GM21737 (cell line): ENCODE results near the gene B9D1.

Experiments used
- ATAC-seq: cut with Tn5 transposase; IDR thresholded peaks from one replicate; pipeline ENCODE4 v1.9.1; 2021; ENCODE audit warnings: mild to moderate bottlenecking, moderate library complexity; ENCODE audit not compliant: unreplicated experiment

Gene B9D1

DNA sequence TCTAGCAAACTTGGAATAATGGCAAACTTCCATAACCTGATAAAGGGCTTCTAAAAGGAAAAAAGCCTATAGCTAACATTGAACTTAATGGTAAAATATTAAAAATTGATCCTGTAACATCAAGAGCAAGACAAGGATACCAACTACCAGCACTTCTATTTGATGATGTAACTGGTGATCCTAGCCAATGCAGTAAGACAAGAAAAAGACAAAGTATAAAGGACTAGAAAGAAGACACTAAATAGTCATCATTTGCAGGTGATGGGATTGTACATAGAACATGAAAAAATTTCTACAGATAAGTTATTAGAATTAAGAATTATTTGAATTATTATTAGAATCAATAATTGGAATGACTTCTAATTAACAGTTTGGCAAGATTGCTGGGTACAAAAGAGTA is 37.0 kb downstream of the B9D1 start:
- no peak for ATAC-seq

DNA sequence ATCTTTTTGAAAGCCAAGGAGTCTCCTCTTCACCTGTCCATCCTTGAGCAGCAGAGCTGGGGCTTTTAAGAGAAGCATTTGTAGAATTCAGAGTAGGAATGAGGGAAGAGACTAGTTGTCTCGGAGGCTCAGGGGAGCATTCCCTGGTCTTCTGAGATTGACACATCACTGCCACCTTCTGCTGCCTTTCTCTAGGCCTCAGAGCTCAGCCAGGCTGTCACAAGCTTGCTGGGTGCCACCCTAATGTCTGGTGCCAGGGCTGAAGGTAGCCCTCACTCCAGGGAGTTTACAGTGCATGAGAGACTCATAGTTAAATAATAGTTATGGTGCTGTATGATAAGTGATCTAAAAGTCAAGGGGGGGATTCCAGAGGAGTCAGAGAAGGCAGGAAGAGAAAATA is 39.7 kb downstream of the B9D1 start:
- no peak for ATAC-seq

DNA sequence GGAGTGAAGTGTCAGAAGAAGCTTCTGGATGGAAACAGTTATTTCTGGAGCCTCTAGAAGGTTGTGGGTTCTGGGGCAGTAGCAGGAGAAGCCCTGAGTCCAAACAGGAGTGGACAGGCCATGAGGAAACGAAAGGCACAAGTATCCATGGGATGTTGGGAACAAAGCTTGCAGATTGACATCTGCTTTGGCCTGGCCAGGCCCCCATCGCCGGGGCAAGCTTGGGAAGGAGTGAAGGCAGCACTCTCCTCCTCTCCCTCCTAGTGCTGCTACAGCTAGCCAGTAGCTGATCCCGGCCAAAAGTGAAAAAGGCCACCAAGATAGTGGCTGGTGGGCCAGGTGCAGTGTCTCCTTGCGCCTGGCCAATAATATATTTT is 40.4 kb downstream of the B9D1 start:
- no peak for ATAC-seq

DNA sequence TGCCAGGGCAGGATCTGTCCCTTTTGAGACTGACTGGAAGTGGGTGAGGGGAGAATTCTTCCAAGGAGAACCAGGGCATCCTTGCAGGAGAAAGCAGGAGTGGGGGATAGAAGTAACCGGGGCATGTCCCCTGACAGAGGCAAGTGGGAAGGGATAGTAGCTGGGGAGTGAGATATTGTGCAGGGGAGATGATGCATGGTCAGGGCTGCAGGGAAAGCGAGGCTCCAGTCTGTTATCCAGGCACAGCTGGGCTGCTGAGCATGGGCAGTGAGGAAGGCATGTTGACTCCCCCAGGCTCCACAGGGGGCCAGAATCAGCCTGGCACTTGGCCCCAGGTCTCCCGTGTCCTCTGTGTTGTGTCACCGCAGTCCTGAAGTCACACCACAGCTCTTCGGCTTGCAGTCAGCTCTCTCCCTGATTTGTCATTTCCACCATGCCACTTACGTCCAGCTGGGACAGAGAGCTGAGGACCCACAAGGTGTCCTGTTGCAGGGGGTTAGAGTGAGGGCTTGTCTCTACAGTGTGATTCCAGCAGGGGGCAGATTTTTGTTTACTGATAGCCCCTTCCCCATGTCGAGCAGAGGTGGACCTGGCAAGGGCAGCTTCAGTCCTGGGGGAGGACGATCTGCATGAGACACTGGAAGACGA is 40.9 kb downstream of the B9D1 start:
- ATAC-seq, result no peak

DNA sequence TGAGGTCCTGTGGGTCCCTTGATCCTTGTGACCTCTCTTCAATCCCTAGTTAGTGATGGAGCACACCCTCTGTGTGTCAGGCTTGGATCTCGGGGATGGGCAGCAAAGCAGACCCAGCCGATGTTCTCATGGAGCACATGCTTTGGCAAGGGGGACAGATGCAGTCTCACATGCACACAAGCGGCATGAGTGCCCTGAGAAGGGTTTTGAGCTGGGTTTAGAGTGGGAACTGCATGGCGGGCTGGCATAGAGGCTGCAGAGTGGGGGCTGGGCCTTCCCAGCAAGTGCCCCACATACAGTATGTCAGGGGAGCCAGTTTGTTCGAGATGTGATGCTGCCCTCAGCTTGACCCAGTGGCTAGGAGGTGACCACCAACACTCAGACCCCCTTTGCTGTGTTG is 41.6 kb downstream of the B9D1 start:
- ATAC-seq, result no peak

DNA sequence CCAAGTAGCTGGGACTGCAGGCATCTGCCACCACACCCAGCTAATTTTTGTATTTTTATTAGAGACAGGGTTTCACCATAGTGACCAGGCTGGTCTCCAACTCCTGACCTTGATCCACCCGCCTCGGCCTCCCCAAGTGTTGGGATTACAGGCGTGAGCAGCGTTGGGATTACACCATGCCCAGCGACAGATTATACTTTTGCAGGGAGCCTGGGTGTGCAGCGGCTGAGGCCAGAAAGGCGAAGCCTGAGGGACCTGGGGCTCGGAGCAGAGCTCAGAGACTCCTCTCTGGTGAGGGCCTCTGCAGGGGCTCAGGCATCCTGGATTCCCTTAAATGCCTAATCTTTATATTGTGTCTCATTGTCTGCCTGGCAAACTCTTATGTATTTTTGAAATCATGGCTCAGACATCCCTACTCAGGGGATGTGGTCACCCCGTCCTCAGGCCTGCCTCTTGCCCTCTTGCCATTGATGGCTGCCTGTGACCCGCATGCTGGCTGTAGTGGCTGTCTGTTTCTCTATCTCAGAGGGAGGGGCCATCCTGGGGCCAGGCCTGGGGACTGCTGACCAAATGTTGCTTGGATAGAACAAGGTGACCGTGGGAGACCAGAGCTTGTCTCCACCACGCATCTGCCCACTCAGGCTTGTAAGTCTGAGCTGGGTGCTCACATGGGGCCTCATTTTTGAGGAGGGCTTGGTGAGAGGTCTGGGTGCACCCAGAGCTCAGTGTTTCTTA is 42.6 kb downstream of the B9D1 start:
- ATAC-seq, result no peak

DNA sequence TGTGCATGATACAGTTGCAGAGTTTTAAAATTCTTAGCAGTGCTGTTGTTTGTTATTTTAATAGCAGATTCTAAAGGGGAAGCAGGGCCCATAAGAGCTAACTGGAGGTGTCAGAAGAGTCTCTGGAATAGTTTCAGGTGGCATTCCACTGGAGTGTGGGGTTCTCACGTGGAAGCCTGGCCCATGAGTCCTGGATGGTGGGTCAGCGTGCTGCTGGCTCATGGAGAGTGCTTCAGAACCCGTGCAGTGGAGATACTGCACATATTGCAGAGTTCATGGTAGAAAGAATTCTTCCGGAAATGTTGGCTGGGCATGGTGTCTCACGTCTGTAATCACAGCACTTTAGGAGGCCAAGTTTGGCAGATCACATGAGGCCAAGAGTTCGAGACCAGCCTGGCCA is 43.9 kb downstream of the B9D1 start:
- no peak for ATAC-seq

DNA sequence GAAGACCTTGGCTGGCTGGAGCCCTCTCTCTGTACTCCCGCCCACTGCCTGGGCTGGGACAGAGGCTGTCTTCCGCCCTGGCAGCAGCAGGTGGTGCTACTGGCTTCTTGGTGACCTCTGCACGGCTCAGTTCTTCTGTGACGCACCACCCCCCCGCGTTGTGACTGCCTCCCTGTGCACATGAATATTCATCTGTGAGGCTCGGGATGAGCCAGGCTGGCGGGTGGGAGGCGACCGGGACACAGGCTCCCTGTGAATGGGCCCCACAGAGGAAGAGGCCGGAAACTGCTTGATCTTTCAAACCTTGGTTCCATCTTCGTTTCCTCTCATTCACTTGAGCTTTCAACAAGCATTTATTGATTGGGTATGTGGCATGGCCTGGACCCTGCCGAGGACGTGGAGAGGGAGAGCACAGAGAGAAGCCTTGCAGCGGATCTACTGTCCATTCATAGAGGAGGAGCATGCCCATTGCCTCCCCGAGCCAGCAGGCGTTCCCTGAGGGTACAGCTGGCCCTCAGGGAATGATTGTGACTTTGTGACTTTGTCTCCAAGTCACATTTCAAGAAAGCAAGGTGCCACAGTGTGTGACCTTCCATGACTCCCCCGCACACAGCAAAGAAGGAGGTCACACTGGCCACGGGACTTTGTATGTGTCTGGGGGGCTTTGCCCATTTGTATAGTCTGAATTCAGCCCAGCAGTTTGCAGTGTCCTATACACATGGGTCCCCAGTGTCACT is 45.0 kb downstream of the B9D1 start:
- no peak for ATAC-seq

DNA sequence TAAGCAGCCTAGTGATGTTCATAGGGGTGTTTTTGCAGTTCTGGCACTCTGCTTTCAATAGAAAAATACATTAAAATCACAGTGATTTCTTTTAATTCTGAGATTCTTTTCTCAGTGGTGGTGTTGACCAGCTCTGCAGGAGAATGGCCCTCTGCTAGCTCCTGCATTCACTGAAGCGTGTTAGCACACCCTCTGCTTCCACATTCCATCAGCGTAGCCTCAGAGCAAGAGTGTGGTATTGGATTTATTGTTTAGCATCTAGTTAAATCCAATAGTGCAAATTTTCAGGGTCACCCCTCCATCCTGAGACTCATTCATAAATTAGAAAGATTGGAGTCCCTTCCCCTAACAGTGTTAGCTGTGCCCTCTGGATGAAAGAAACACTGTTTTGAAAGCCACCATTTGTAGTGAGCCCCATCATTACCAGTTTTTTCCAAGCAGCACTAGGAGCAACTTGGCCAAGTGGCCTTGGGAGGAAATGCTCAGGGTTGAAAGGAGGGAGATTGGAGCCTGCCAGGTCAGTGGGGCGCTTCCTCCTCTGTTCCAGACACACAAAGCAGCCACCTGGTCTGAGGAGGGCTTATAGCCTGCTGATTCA is 45.7 kb downstream of the B9D1 start:
- no peak for ATAC-seq

DNA sequence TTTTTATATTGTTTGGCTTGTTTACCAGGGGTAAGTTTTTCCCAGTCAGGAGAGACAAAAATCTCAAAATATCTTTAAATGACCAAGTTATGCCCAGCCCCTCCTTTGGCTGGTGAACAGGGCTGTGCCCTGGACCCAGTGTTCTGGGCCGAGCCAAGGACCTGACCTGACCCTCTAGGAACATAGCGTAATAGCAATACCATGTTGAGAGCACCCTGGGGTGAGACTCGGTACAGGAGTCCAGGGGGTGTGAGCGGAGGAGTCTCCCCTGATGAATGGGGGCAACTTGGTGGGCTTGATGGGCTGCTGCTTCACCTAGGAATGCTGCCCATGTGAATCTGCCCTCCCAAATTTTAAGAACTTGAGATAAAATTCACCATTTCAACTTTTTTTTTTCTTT is 47.4 kb downstream of the B9D1 start:
- no peak for ATAC-seq

DNA sequence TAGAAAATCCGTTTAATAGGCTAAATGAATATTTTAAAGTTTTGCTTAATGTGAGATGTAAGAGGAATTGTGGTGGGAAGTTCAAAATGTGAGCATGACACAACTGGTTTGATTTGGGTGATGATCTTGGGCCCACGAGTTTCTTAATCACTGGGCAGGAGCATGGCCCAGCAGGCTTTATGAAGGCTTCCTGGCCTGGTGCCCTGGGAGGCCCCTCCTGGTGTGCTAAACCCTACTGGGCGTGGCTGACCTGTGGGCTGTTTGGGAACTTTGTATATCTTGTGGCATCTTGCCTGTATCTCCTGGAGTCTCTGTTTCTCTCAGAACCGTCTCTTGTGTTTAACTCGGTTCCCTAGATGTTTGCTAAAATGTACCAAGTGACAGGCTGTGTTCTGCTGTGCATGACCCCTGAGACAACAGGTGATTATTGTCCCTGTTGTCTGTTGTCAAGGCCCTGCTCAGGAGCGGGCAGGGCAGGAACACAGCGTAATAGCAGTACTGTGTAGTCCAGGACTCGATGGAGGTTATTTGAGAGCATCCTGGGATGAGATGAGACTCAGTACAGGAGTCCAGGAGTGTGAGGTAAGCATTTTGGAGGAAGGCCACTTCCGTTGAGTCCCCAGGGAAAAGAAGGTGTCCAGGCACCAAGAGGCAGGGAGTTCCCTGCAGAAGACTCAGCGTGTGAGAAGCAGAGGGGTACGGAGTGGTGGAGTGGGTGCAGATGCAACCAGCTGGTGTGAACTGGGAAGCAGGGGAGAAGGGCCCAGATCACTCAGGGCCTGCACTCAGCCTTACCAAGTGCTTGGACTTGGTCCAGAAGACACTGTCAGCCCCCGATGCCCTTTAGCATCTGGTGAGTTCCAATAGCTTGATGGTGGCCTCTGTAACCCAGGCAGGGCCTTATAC is 48.5 kb downstream of the B9D1 start:
- ATAC-seq, result no peak

DNA sequence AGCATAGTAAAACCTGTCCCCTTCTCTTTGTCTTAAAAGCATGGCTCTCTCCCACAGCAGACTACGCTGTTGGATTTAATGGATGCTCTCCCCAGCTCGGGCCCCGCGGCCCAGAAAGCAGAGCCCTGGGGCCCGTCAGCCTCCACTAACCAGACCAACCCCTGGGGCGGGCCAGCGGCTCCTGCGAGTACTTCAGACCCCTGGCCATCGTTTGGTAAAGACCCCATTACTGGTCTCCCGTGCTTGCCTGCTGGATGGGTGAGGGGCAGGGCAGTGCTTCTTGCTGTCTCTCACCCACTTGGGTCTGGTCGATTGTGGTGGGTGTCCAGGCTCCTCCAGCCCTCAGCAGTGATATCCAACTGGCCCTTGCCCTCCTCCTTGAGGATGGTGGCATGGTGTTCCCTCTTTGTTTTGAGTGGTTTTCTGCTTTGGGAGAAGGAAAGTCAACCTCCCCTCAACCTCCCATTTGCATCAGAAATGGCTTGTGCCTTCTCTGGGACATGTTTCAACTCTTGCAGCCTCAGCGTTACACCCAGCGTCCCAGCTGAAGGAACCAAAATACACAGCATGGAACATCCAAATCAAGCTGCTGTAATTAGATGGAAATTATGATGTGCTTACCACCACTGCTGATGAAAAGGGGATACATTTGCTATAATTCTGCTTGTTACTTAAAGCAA is 49.3 kb downstream of the B9D1 start:
- ATAC-seq, result no peak

DNA sequence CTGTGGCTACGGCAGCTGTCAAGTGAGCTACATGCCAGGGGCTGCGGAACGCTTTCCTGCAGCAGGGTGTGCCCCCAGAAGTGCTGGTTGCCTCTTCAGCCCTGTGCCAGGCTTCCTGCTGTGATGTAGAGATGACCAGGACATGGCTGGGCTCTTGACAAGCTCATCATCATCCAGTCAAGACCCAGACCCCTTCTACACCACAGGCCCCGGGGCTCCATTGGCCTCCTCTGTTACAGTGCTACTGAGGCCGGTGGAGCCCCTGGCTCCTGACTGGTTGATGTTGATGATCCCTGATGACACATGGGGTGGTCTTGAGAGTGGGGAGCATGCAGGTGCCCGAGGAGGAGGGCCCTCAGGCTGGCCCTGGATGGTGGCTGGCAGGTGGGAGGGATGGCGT is 50.1 kb downstream of the B9D1 start:
- no peak for ATAC-seq

DNA sequence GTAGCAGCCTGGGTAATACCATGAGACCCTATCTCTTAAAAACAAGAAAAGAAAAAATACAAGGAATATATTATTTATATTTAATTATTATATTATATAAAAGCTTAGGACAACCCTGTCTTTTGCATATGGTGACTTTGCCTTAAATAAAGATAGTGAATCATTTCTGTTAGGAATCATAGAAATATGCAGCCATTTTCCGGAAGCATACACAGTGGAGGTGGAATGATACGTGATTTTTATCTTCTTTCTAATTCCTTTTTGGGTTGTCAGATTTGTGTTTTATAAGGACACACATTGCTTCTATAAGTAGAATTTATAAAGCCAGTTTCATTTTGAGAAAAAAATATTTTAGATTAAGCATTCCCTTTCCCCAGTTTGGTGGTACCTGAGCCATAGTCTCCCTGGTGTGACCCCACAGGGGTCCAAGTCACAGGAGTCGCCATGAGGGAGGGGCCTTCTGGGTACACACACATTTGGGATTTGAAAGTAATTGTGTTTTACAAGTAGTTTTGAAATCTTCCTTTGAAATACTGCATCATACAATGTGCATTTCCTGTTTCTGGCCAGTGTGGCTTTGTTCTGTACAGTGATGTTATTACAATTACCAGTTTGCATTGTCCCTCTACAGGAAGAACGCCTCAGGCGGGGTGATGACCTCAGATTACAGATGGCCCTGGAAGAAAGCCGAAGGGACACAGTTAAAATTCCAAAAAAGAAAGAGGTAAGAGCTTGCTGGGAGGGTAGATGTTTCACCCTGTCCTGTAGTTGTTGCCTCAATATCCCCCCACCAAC is 50.9 kb downstream of the B9D1 start:
- no peak for ATAC-seq

DNA sequence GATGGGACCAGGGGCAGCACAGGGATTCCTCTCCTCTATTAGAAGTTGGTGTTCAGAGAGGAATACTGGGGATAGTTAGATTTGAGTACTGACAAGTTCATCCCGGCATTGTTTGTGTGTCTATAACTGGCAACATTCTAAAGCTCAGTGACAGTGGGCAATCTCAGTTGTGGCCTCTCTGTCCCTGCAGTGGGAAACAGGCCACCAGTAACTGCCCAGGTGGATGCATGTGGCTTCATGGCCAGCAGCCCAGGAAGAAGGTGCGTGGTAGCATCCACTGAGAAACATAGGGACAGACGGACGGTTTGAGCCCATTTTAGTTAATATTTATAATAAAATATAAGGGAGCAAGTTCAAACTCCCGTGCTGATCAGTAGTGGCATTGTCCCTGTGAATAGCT is 51.5 kb downstream of the B9D1 start:
- ATAC-seq, result no peak

DNA sequence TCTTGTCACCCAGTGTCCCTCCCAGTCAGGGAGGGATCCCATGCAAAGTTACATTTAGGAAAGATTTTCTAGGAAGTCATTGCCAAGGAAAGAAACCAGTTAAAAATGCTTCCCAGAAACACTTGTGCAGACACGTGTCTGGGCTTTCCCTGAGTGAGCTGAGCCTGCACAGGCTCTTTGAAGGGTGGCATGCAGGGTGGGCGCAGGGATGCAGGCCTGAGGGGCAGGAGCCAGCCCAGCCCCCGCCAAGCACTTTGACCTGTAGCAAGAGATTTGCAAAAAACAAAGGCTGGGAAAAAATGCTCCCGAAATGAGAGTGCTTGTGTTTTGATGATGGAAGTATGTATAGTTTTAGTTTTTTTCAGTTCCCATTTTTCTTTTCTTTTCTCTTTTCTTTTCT is 52.4 kb downstream of the B9D1 start:
- ATAC-seq, result no peak

DNA sequence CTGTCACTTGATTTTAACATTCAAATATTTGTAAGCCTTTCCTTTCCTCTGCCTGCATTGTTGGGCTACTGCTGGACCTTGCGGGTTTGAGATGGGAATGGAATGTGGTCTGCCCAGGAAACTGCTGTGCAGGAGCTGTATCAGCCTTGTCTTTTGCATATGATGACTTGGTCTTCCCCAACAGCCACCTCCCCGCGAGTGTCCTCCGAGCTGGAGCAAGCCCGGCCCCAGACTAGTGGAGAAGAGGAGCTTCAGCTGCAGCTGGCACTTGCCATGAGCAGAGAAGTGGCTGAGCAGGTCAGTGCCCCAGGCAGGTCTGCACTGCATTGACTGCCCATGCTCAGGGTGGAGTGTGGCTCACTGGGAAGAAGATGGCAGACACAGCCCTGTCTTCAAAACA is 52.8 kb downstream of the B9D1 start:
- no peak for ATAC-seq

DNA sequence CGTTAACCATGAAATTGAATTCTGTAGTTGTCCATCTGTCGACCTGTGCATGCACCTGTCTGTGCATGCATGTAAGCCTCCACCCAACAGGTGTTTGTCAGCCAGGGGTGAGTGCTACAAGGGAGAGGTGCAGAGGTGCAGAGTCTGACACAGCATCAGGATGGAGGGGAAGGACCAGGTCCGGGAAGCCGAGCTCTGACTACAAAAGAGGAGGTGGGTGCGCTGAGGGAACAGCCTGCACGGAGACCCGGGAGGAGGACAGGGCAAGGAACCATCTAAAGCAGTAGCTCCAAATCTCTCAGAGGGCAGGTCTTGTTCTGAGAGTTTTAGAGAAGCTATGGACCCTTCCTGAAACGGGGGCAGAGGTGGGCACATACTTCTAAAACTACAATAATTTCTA is 54.1 kb downstream of the B9D1 start:
- ATAC-seq, result no peak

DNA sequence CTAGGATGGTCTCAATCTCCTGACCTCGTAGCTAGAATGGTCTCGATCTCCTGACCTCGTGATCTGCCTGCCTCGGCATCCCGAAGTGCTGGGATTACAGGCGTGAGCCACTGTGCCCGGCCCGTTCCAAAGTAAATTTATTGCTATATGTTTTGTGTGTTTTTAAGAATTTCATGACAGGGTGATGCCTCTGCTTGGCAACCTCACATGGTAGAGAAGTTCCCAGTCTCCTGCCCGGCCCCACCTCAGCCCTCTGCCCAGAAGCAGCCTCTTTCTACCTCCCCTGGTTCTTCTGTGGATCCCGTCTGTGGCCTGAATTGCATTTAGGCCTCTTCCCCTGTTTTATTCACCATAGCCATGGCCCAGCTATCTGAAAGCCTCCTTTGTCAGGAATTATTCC is 55.0 kb downstream of the B9D1 start:
- no peak for ATAC-seq
